Neural progenitor cell (in vitro differentiated cells): Measurements from ENCODE around the gene RPRM. TPM values are rescaled to one million over a fixed set of nuclear protein-coding genes. Genes with fewer than 3 reads are reported as not detected.
"Not testable (repeated sequence)": the region's sequence is repeated elsewhere in the genome, so short reads cannot be mapped to it uniquely, and the experiment has no call there.

Experiments used
- DNase-seq: peaks from one replicate; pipeline ENCODE4 v3.0.0-alpha.2; 2016; ENCODE audit warnings: low spot score
- H2AFZ ChIP-seq: fragments of 200-600 bp; sonication (generic); replicated peaks from 2 replicates; pipeline ENCODE4 v1.6.1; 2016; ENCODE audit warnings: antibody characterized with exemption
- H3F3A ChIP-seq: fragments of 200-600 bp; sonication (generic); 2 replicates; pipeline ENCODE4 v1.6.1; 2016; ENCODE audit warnings: antibody characterized with exemption, low read depth
- H3K27ac ChIP-seq: fragments of 200-600 bp; sonication (generic); 2 replicates; pipeline ENCODE4 v1.5.1; 2016; ENCODE audit warnings: mild to moderate bottlenecking
- H3K27me3 ChIP-seq: fragments of 200-600 bp; sonication (generic); 2 replicates; pipeline ENCODE4 v1.6.1; 2016; ENCODE audit warnings: mild to moderate bottlenecking, moderate library complexity
- H3K36me3 ChIP-seq: fragments of 200-600 bp; sonication (generic); 2 replicates; pipeline ENCODE4 v1.5.1; 2016
- H3K4me1 ChIP-seq: fragments of 200-600 bp; sonication (generic); 2 replicates; pipeline ENCODE4 v1.6.1; 2016; ENCODE audit warnings: mixed run types
- H3K4me2 ChIP-seq: fragments of 200-600 bp; sonication (generic); 2 replicates; pipeline ENCODE4 v1.6.1; 2016
- H3K4me3 ChIP-seq: fragments of 200-600 bp; sonication (generic); 2 replicates; pipeline ENCODE4 v1.5.1; 2016
- H3K79me2 ChIP-seq: fragments of 200-600 bp; sonication (generic); 2 replicates; pipeline ENCODE4 v1.6.1; 2016; ENCODE audit warnings: low read depth
- H3K9ac ChIP-seq: fragments of 200-600 bp; sonication (generic); 2 replicates; pipeline ENCODE4 v1.6.1; 2016
- H3K9me3 ChIP-seq: fragments of 200-600 bp; sonication (generic); 2 replicates; pipeline ENCODE4 v1.5.1; 2016; ENCODE audit warnings: low read depth
- H4K20me1 ChIP-seq: fragments of 200-600 bp; sonication (generic); 2 replicates; pipeline ENCODE4 v1.6.1; 2016; ENCODE audit warnings: low read depth
- H3K27ac Mint-ChIP-seq: 3 replicates; pipeline ENCODE4 v1.8.0; 2021; ENCODE audit warnings: mixed read lengths
- H3K27me3 Mint-ChIP-seq: 2 replicates; pipeline ENCODE4 v1.8.0; 2022; ENCODE audit warnings: low read depth, mild to moderate bottlenecking, inconsistent platforms, moderate library complexity, mixed read lengths; ENCODE audit not compliant: insufficient read depth
- H3K36me3 Mint-ChIP-seq: 3 replicates; pipeline ENCODE4 v1.8.0; 2021; ENCODE audit warnings: mixed read lengths
- H3K4me1 Mint-ChIP-seq: 3 replicates; pipeline ENCODE4 v1.8.0; 2021; ENCODE audit warnings: mixed read lengths
- H3K4me3 Mint-ChIP-seq: 3 replicates; pipeline ENCODE4 v1.8.0; 2021; ENCODE audit warnings: mild to moderate bottlenecking, moderate library complexity, mixed read lengths
- H3K9me3 Mint-ChIP-seq: 3 replicates; pipeline ENCODE4 v1.8.0; 2020; ENCODE audit warnings: mixed read lengths
- CTCF ChIP-seq: fragments of 200-600 bp; sonication (generic); IDR thresholded peaks from 2 replicates; pipeline ENCODE4 v1.5.1; 2017; ENCODE audit warnings: antibody characterized with exemption, mild to moderate bottlenecking
- EZH2 ChIP-seq: fragments of 200-600 bp; sonication (generic); IDR thresholded peaks from 2 replicates; pipeline ENCODE4 v1.6.1; 2017; ENCODE audit warnings: antibody characterized with exemption, mild to moderate bottlenecking, moderate library complexity
- EZH2phosphoT487 ChIP-seq: fragments of 200-600 bp; sonication (generic); IDR thresholded peaks from 2 replicates; pipeline ENCODE4 v1.6.1; 2017; ENCODE audit warnings: antibody characterized with exemption
- total RNA-seq: library from RNA; depleted of rRNA; stranded (reverse); fragments of >200 nt; gene quantifications from 2 replicates; pipeline ENCODE4 v1.2.3, GENCODE V29; 2015; ENCODE audit warnings: low replicate concordance

Gene RPRM
- total RNA-seq, 1 donor from 2014 or later = 0.51 TPM

GRCh38 chr2:153510996-153511395 is 32.4 kb upstream of the RPRM start:
- Mint-ChIP-seq H3K9me3 (peaks cover 18% of the 10 kb centered on the region), H3K27me3 (peaks cover 5% of the 10 kb centered on the region), H3K27ac (no peak overlapping the region), H3K4me3 (no peak overlapping the region), H3K36me3 (peaks cover 7% of the 10 kb centered on the region), H3K4me1 (peaks cover 2% of the 10 kb centered on the region)
- Histone ChIP-seq H3K36me3 (no peaks in the 10 kb centered on the region), H3K79me2 (no peaks in the 10 kb centered on the region), H3K9me3 (no peaks in the 10 kb centered on the region), H3K4me1 (no peaks in the 10 kb centered on the region), H3K4me3 (no peak overlapping the region), H4K20me1 (no peaks in the 10 kb centered on the region), H3K4me2 (no peak overlapping the region), H3F3A (no peaks in the 10 kb centered on the region), H3K9ac (no peak overlapping the region), H3K27me3 (no peaks in the 10 kb centered on the region), H3K27ac (no peak overlapping the region), H2AFZ (no peak overlapping the region)
- TF ChIP-seq CTCF = no peak
- no peak for TF ChIP-seq EZH2
- TF ChIP-seq EZH2phosphoT487 = no peak
- DNase-seq = no peak

GRCh38 chr2:153509133-153509532 is 30.6 kb upstream of the RPRM start:
- H3K4me1 Mint-ChIP-seq = no peaks in the 10 kb centered on the region
- peak; percentile 39 for DNase-seq
- Histone ChIP-seq H3K36me3 (no peaks in the 10 kb centered on the region), H3K9me3 (no peaks in the 10 kb centered on the region), H3K79me2 (no peaks in the 10 kb centered on the region), H3K4me1 (no peaks in the 10 kb centered on the region), H3K4me3 (no peak overlapping the region), H4K20me1 (no peaks in the 10 kb centered on the region), H3F3A (no peaks in the 10 kb centered on the region), H3K27ac (no peak overlapping the region), H3K9ac (no peak overlapping the region), H2AFZ (no peak overlapping the region), H3K27me3 (no peaks in the 10 kb centered on the region), H3K4me2 (no peak overlapping the region)
- TF ChIP-seq CTCF (no peak), EZH2phosphoT487 (no peak), EZH2 (no peak)
- H3K9me3 Mint-ChIP-seq = peaks cover 21% of the 10 kb centered on the region
- no peak overlapping the region for H3K4me3 Mint-ChIP-seq
- H3K27ac Mint-ChIP-seq = no peak overlapping the region
- peaks cover 7% of the 10 kb centered on the region for H3K36me3 Mint-ChIP-seq
- no peaks in the 10 kb centered on the region for H3K27me3 Mint-ChIP-seq

GRCh38 chr2:153506499-153506898 is 27.9 kb upstream of the RPRM start:
- not testable (repeated sequence) for H3K4me3 ChIP-seq, H3K36me3 ChIP-seq, H3K4me3 Mint-ChIP-seq

GRCh38 chr2:153499439-153499838 is 20.9 kb upstream of the RPRM start:
- H3K4me2 ChIP-seq = no peak overlapping the region
- no peak overlapping the region for H3K4me3 ChIP-seq
- H3K79me2 ChIP-seq = no peaks in the 10 kb centered on the region
- no peaks in the 10 kb centered on the region for H3K36me3 Mint-ChIP-seq
- H4K20me1 ChIP-seq = no peaks in the 10 kb centered on the region
- no peaks in the 10 kb centered on the region for H3F3A ChIP-seq
- H3K36me3 ChIP-seq = no peaks in the 10 kb centered on the region
- peaks cover 3% of the 10 kb centered on the region for H3K9me3 Mint-ChIP-seq
- no peaks in the 10 kb centered on the region for H3K9me3 ChIP-seq
- peaks cover 7% of the 10 kb centered on the region for H3K4me1 ChIP-seq
- H3K4me1 Mint-ChIP-seq = no peaks in the 10 kb centered on the region
- H2AFZ ChIP-seq = no peak overlapping the region
- no peak for DNase-seq
- no peak overlapping the region for H3K27ac Mint-ChIP-seq
- H3K9ac ChIP-seq = no peak overlapping the region
- H3K27me3 ChIP-seq = no peaks in the 10 kb centered on the region
- H3K27ac ChIP-seq = no peak overlapping the region
- no peak for TF ChIP-seq EZH2
- TF ChIP-seq CTCF = no peak
- TF ChIP-seq EZH2phosphoT487 = no peak
- H3K4me3 Mint-ChIP-seq = no peak overlapping the region
- no peaks in the 10 kb centered on the region for H3K27me3 Mint-ChIP-seq

More at GRCh38 chr2:153506499-153506898, 27.9 kb upstream of the RPRM start:
- H3K27ac Mint-ChIP-seq, H3K4me2 ChIP-seq, H3F3A ChIP-seq, H3K36me3 Mint-ChIP-seq, H3K27ac ChIP-seq, H4K20me1 ChIP-seq, H2AFZ ChIP-seq, H3K4me1 Mint-ChIP-seq, H3K9me3 ChIP-seq, H3K79me2 ChIP-seq, DNase-seq, H3K9ac ChIP-seq, H3K27me3 ChIP-seq, H3K4me1 ChIP-seq, H3K27me3 Mint-ChIP-seq: not testable (repeated sequence)
- H3K9me3 Mint-ChIP-seq = peaks cover 24% of the 10 kb centered on the region
